Stimulated activated CD4-positive, alpha-beta T cell treated with anti-CD3 and anti-CD28 coated beads, Interleukin-1b, Interleukin-23, amount 100 ng/mL, for 48 hours (primary cell): ENCODE results near the gene CERS1.
"Not testable (repeated sequence)": the region's sequence is repeated elsewhere in the genome, so short reads cannot be mapped to it uniquely, and the experiment has no call there.

Experiments
- DNase-seq: peaks from one replicate; pipeline ENCODE4 v3.0.0-alpha.2; 2020

The CERS1 gene

DNA sequence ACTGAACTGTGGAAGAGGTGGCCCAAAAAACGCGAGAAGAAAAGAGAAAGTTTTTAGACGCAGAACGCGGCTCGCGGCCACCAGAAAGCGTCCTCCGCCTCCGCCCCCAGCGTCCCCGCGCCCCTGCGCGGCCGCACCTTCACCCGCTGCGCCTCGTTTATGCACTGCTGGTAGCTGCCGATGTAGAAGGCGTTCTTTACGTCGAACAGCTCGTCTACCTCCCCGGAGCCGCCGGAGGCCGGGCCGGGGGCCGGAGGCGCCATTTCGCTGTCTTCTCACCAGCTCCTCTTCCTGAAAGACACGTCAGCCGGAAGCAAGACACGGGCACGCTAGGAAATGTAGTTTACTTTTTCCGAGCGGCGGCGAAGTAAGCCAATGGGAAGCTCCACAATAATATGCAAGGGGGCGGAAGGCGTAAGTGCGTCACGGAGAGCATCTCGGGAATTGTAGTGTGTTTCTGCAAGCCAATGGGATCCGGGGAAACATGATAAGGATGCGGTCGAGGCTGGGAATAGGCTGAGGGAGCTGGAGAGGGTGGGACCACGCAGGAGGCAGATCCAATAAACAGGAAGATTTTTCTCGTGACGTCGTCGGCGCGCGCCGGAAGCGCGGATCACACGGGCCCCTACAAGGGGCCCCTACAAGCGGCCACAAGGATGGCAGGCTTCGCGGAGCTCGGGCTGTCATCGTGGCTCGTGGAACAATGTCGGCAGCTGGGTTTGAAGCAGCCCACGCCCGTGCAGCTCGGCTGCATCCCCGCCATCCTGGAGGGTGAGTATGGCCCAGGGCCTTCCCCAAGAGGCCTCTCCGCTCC lies 23.3 kb upstream of the CERS1 start, which contains the start of the genes COPE and DDX49:
Gene COPE (minus strand): TSS at position 302 of the 814 bp plus-strand sequence. CDS start 39 bp downstream, at position 263.
Gene DDX49 (plus strand): TSS at position 630 of the 814 bp plus-strand sequence. CDS start 27 bp downstream, at position 657.
- peak; percentile 99 for DNase-seq

DNA sequence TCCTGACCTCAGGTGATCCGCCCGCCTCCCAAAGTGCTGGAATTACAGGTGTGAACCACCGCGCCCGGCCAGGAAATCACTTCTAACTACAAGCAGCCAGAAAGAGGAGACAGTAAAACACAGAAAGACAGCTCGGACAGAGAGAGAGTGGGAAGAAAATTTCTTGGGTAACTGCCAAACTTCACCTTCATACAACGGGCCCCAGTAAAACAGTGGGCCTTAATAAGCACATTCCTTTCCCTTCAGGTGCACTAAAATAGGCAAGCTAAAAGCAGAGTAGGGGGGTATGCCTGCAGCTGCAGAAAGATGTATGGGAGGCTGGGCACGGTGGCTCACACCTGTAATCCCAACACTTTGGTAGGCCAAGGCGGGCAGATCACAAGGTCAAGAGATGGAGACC lies 21.6 kb upstream of the CERS1 start:
- not testable (repeated sequence) for DNase-seq

DNA sequence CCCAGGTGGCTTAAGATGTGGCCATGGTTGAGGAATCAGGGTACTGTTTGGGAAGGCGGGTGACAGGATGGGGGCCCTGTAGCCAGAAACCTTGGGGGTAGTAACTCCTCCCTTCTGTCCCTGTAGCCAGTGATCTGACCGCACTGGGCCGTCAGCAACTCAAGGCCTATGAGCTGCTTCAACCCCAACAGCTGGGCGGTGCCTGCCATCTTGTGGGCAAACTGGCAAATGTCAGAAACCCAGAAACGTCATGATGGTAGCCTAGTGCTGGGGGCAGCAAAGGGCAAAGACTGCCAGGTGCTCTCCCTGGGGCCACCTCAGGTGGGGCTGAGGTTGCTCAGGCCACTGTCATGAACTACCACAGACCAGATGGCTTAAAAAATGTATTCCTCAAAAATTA lies 19.7 kb upstream of the CERS1 start:
- peak; percentile 45 for DNase-seq

DNA sequence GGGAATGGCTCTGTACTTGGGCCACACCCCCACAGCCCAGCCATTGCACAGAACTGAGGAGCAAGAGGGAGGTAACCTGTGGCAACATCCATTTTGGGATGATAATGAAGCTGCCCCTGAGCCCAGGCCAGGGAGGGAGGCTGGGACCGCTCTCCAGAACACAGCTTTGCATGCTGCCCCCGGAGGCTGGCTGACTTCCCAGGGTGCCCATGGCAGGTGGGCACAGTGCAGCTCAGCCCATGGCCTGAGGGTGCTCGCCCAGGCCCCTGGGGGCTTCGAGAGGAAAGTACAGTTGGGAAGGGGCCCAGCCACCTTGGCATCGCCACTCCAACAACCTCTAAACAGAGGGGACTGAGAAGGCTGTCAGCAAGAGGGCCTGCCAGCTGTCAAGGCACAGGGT lies 17.5 kb upstream of the CERS1 start:
- no peak for DNase-seq

DNA sequence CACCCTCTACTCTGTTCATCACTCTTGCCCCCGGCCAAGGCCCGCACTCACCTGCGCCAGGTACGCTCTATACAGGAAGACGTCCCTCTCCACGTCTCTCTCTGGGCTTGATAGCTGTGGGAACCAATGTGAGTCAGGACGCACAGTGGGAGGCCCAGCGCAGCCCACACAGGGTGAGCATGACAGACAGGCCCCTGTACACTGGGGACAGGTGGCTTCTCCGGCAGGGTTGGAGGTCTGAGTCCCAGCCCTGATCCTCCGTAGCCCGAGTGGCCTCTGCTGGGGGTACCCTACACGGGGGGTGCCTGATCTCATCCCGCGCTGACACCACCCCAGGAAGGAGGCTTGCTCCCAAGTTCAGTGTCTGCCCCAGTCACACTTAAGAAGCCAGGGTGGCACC lies 17.0 kb upstream of the CERS1 start:
- DNase-seq = no peak

DNA sequence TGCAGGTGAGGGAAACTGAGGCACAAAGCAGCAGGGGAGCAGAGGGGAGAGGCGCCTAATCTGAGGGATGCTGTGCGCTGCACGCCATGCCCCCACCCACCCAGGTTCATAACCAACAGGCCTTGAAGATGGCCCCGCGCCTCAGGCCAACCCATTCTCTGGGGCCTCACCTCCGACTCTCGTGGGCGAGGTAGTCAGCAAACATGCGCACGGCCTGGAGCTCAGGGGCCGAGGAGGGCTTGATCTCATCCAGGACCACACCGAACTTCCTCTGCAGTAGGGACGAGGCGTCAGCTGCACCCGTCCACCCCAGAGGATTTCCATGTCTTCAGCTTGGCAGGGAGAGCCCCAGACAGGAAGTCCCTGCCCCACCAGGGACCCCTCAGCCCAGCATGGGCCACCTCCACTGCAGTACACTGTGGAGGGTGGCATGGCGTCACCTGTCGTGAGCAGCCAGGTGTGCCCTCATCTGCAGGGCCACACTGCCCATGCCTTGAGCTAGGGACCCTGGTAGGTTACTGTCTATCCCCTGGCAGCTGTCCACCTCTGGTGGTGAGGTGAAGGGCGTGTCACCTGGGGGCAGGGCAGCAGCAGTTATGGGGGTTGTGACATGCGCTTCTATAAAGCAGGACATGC lies 15.0 kb upstream of the CERS1 start:
- DNase-seq = no peak

DNA sequence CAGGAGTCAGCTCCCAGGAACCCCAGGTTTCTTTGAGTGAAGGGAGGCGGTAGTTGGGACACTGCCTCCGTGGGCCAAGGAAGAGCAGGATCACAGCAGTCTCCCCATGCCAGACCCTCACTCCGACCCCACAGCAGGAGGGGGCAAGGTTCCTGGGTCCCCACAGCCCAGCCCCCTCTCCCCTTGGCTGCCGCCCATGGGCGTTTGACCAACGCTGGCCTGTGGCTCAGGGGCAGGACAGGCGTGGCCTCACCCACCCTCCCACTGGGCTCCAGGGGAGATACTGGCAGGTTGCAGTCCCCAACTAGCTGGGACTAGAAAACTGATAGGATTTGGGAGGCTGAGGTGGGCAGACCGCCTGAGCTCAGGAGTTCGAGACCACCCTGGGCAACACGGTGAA lies 14.1 kb upstream of the CERS1 start:
- no peak for DNase-seq

DNA sequence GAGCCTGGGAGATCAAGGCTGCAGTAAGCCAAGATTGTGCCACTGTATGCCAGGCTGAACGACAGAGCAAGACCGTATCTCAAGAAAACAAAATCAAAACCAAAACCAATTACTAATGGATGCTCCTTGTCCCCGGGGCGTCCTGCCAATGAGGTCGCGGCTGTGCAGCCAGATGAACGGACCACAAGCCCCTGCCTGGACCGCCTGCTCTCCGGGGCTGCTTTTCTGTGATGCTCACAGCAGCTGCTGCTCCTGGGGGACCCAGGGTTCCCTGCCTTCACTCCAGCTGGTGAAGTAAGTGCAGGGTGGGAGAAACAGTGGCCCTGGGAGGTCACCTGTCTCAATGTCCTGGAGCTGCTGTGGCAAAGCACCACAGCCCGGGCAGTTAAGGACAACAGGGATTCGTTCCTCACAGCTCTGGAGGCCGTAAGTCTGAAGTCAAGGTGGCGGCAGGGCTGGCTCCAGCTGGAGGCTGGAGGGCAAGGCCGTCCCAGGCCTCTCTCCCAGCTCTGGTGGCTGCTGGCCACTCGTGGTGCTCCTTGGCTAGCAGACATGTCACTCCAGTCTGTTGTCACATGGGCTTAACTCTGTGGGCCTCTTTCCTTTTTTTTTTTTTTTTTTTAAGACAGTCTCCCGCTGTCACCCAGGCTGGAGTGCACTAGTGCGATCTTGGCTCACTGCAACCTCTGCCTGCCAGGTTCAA lies 13.1 kb upstream of the CERS1 start:
- no peak for DNase-seq

DNA sequence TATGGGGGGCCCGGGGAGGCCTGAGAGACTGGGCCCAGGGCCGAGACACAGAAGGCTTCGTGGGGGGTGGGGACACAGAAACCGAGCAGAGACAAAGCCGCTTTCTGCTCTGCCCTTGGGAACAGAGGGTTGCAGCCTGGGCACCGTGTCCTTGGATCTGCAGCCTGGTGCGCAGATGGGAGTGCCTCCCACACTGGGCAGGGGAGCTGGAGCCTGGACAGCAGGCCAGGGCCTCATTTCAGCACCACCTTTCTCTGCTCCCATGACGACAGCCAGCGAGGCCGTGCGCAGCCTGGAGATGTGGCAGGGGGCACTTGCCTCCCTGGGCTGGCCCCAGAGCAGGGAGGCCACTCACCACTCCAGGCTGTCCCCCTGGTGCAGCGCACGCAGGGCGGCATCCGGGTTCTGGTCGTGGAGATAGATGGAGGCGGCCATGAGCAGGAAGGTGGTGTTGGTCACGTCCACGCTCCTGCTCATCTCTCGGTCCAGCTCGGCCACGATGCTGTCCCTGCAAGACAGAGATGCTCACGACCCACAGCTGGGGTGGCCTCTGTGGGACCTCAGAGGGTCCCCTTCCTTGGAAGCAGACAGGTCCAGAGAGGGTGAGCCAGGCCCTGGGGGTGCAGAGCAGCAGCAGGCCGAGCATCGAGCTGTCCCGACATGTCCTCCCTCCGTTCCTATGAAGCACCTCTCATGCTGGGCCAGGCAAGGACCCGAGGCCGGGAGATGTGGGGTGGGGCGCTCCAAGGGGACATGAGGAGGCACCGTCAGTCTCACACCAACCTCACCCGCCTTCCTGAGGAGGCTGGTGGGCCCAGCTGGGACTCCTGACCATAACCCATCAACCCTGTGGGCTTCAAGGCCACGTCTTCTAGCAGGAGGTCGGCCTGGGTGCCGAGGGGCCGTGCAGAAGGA lies 10.9 kb upstream of the CERS1 start:
- DNase-seq = no peak

DNA sequence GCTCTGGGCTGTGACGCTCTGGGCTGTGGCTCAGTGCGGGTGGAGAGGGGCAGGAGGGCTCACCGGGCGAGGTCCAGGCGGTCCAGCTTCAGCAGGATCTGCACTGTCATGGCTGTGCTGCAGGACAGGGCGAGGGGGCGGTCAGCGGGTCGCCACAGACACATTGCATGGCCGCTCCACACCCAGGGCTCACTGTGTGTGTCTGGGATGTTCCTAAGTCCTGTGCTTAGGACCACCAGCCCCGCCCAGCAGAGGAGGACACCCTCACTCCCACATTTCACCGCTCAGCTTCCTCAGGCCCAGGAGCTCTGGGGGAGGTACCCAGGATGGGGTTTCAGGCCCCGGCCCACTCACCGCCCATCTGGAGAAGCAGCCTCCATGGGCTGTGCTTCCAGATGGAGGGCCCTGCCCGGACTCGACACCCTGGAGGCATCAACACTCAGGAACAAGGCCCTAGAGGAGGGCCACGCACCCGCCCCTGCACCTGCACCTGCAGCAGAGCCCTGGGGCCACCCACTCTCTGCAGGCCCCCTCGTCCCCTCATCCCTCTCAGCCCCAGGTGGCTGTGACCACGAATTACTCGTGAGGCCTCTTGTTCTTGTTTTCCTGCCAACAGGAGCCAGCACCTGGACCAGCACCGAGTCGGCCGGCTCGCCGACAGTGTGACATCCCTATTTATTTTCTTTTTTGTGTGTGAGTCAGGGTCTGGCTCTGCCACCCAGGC lies 9.7 kb upstream of the CERS1 start:
- DNase-seq = no peak

DNA sequence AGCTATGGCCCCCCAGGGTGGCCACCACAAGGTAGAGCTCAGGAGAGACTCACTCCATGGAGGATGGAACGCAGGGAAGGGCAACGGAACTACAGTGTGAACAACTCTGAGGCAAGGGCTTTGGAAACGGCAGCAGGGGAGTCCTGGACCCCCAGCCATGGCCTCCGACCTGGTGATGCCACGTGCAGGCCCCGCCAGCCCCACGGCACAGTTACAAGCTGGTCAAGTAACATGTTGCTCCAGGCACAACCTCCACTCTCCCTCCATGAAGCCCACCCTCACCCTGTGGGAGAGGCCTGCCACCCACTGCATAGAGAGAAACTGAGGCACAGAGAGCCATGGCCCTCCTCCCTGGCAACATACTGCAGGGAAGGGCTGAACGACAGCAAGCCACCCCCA lies 9.1 kb upstream of the CERS1 start:
- no peak for DNase-seq

DNA sequence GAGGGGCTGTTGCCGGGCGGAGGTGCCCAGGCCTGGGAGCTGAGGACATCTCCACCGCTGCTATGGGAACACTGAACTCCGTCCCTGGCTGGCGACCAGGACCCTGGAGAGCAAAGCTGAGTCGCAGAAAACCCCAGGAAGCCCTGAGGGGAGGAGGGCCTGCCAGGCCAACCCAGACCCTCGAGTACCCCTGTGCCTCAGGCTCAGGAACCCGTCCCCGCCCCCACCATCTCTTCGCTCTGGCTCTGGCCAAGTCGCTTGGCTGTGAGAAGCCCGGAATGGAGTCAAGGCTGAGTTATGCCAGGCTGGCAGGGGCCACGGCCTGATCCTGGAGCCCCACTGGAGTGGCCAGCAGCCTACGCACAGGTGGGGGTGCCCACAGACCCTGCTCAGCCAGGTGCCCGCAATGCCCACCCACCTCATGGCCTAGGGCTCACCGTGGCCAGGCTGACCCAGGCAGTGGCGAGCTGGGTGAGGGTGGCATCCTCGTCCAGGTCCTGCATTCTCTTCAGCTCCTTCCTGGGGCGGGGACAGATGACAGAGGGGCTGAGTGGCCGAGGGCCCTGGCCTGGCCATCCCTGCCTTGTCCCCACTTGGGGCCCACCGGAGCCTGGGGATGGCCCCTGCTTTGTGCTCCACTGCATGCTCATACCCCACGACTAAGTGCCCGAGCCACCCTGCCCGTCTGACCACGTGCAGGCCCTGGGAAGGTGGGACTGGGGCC lies 8.5 kb upstream of the CERS1 start:
- DNase-seq = no peak

DNA sequence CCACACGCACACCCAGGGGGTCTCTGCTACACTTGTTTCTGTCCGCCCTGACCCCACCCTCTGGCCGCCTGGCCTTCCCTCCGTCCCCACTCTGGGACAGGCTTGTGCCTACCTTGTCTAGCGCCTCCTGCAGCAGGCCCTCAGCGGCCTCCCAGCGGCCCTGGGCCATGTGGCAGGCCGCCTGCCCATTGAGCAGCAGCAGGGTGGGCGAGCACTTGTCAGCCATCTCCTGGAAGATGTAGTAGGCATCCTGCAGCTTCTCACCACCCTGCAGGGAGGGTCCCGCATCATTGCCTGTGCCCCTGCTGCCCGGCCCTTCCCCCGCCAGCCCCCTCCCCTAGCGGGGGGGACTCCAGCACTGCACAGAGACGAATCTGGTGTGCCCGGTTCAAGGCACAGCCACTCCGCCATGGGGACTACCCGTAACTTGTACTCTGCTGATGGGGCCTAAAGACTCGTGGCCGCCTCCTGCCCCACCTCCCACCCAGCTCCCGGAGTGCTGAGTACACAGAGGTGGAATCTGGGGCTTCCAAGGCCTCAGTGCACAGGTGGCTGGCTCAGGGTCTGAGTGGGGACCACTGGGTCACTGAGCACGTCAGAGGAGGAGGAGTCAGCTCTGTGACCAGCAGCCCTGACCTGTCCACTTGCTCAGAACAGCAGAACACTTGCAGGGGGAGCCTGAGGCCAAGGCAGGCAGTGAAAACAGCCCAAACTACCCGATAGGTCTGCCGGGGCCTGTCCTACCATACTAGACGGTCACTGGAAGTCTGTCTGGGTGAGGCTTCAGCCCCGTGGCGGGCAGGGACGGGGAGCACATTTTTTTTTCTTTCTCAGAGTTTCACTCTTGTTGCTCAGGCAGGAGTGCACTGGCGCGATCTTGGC lies 7.4 kb upstream of the CERS1 start:
- no peak for DNase-seq

DNA sequence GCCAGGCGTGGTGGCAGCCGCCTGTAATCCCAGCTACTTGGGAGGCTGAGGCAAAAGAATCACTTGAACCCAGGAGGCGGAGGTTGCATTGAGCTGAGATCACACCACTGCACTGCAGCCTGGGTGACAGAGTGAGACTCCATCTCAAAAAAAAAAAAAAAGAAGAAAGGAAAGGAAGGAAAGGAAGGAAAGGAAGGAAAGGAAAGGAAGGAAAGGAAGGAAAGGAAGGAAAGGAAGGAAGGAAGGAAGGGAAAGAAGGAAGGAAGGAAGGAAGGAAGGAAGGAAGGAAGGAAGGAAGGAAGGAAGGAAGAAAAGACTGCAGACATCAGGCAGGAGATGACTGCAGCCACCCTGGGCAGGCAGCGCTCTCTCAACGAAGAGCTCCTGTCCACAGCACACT lies 6.6 kb upstream of the CERS1 start:
- not testable (repeated sequence) for DNase-seq

DNA sequence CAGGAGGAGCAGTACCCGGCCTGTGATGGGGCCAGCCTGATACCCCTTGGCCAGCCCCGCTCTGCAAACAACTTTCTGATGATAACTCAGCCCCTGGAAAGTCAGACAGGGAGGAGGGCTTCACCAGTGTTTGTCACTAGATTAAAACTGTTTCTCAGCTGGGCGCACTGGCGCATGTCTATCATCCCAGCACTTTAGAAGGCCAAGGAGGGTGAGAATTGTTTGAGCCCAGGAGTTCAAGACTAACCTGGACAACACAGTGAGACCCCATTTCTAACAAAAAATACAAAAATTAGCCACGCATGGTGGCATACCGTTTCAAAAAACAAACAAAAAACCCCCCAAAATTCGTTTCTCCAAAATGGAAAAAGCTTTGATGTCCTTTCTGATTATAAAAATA lies 5.5 kb upstream of the CERS1 start:
- no peak for DNase-seq

DNA sequence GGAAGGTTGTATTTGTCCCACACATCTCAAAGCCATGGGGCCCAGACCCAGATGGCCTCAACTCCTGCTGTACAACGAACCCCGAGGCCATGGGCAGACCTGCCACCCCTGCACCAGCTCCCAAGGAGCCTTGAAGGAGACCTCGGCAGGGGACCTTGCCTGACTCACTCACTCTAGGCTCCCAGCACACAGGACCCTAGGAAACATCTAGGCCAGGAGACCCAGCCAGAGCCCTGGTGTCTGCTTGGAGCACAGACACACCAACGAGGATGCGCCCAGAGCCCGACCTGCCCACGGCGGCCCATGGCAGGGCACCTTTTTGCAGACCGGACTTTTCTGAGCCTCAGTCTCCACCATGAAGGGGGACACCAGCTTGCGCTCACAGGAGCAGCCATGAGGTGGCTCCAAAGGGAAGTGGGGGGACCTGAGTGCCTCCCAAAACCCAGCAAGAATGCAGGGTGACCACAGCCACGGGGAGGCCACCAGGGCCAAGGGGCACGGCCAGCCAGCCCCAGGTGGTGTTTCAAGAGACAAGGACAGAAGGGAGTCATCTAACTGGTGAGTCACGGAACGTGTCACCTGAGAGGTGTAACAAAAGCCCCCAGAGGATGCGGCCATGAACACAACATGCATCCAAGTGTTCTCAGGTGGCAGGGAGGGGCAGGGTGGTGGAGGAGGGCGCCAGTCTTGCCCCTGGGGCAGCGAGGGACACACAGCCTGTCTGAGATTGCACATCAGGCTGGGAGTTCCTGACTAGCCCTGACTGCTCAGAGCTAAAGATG lies 4.9 kb upstream of the CERS1 start:
- DNase-seq = no peak

DNA sequence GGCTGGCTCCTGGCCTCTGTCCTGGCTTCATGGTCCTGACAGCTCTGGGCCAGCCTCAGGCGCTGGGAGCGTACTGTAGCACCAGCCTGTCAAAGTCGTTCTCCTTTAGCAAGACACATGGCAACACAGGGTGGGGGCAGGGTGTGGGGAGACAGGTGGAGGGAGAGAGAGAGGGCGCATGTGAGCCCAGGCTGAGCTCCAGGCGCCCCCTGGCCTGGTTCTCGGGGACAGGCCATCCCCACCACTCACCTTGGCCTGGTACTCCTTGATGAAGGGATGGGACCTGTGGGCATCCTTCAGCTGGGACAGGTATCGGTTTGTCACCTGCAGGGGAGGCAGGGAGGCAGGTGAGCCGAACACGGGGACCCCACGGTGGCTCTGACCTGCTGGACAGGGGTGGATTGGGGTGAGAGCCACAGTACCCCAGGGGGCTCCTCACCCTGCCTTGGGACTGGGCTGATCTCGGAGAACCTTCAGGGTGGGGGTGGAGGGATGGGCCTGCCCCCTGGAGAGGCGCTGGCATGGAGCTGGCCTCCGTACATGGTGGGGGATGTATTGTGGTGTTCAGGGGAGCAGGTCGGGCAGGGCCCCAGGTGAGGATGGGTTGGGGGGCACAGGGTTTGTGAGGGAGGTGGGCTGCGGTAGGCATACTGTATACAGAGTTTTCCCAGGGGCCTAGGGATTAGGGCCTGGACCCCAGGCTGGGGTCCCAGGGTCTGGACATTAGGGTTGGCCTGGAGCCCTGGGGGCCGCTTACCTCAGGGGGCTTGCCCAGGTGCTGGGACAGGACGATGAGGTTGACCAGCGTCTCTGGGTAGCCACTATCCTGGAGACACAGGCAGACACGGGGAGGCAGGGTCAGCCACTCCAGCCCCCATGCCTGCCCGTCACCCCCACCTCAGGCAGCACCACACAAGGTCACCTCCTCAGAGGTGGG lies 3.9 kb upstream of the CERS1 start:
- DNase-seq = no peak
